Calu3 (cell line): ENCODE data around the gene ASCL2. TPM values are rescaled to one million over a fixed set of nuclear protein-coding genes. Genes with fewer than 3 reads are reported as not detected.

Source experiments
- BruUV-seq: library from RNA; stranded (reverse); fragments of 400-500 nt; replicated peaks from 2 replicates; lab custom pipeline; 2021; lab: Mats Ljungman, UMichigan
- CTCF ChIA-PET: fragments of 300-600 bp; sonication (Branson Sonifier 250); formaldehyde crosslinking; loops from one replicate; lab custom pipeline; 2022; ENCODE audit warnings: antibody characterized with exemption; lab: Charles Lee
- DNase-seq: peaks from one replicate; pipeline ENCODE4 v3.0.0; 2022
- H3K27ac Mint-ChIP-seq: one replicate; pipeline ENCODE4 v1.8.0; 2022; ENCODE audit warnings: mixed read lengths; ENCODE audit not compliant: unreplicated experiment
- H3K27me3 Mint-ChIP-seq: one replicate; pipeline ENCODE4 v1.8.0; 2022; ENCODE audit warnings: mixed read lengths; ENCODE audit not compliant: unreplicated experiment
- H3K36me3 Mint-ChIP-seq: one replicate; pipeline ENCODE4 v1.8.0; 2022; ENCODE audit warnings: mild to moderate bottlenecking, moderate library complexity, mixed read lengths; ENCODE audit not compliant: insufficient read depth, unreplicated experiment
- H3K4me1 Mint-ChIP-seq: one replicate; pipeline ENCODE4 v1.8.0; 2022; ENCODE audit warnings: mild to moderate bottlenecking, low read depth, mixed read lengths; ENCODE audit not compliant: unreplicated experiment
- H3K4me3 Mint-ChIP-seq: one replicate; pipeline ENCODE4 v1.8.0; 2022; ENCODE audit warnings: mild to moderate bottlenecking, low read depth, moderate library complexity, mixed read lengths; ENCODE audit not compliant: unreplicated experiment
- H3K9me3 Mint-ChIP-seq: one replicate; pipeline ENCODE4 v1.8.0; 2022; ENCODE audit warnings: low read depth, mixed read lengths; ENCODE audit not compliant: unreplicated experiment
- intact Hi-C: fragments of 100-400 bp; cut with micrococcal nuclease; formaldehyde crosslinking; loops from one replicate; pipeline ENCODE4 v1.10.0; 2022; ENCODE audit not compliant: unreplicated experiment
- total RNA-seq: library from RNA; stranded (reverse); gene quantifications from 2 replicates; pipeline ENCODE4 v1.2.3, GENCODE V29; 2022
- TF ChIP-seq, protein P1 (sequence below): fragments of 200-600 bp; IDR thresholded peaks from one replicate; pipeline ENCODE4 v1.8.0; 2022; ENCODE audit warnings: antibody characterized with exemption; ENCODE audit not compliant: unreplicated experiment

ASCL2 gene
- total RNA-seq, 1 experiment from 2014 or later, result not detected

DNA sequence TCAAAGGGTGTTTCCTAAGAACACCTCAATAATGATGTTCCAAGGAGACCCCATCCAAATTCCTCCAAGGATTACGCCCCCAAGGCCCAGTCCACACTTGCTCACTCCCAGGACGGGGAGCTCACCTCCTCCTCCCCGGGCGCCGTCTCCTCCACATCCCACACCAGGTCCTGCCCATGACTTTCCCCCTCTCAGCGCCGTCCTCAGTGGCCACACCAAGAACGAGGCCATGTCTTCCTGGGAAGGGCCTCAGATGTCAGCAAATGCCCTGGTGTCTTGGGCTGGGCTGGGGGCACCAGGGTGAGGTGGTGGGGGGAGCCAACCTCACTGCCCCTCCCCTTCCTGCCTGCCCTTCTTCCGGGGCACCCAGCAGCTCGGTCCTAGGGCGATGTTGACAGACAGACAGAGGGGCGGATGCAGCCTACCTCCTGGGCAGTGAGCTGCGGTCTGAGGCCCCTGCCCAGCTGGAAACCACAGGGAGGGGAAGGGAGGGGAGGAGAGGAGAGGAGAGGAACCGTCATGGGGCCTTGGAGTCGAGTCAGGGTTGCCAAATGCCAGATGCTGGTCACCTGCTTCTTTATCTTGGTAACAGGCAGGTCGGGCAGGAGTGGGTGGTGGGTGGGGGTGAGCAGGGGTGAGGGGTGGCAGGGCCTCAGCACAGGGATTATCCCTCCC is 31.4 kb upstream of the ASCL2 start, which contains the start of the genes C11orf21 and TSPAN32:
C11orf21 (minus strand) TSS at position 288 of the 675 bp plus-strand sequence; CDS start at position 178, 110 bp downstream.
TSPAN32 (plus strand) TSS at position 383 of the 675 bp plus-strand sequence; CDS start at position 520, 137 bp downstream.
- H3K27ac Mint-ChIP-seq, result no peak within 1 kb of the TSS
- no peak within 1 kb of the TSS for H3K4me3 Mint-ChIP-seq
- peaks cover 34% of the 10 kb centered on the region for H3K27me3 Mint-ChIP-seq
- no peaks in the 10 kb centered on the region for H3K36me3 Mint-ChIP-seq
- no peaks in the 10 kb centered on the region for H3K4me1 Mint-ChIP-seq
- no peak for DNase-seq
- TF ChIP-seq, protein P1, sequence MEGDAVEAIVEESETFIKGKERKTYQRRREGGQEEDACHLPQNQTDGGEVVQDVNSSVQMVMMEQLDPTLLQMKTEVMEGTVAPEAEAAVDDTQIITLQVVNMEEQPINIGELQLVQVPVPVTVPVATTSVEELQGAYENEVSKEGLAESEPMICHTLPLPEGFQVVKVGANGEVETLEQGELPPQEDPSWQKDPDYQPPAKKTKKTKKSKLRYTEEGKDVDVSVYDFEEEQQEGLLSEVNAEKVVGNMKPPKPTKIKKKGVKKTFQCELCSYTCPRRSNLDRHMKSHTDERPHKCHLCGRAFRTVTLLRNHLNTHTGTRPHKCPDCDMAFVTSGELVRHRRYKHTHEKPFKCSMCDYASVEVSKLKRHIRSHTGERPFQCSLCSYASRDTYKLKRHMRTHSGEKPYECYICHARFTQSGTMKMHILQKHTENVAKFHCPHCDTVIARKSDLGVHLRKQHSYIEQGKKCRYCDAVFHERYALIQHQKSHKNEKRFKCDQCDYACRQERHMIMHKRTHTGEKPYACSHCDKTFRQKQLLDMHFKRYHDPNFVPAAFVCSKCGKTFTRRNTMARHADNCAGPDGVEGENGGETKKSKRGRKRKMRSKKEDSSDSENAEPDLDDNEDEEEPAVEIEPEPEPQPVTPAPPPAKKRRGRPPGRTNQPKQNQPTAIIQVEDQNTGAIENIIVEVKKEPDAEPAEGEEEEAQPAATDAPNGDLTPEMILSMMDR, result no peak
- intact Hi-C loops, result no loop called here
- CTCF ChIA-PET, result interaction anchor here (0.6 to 1.3 kb wide), 5 partner anchors 78 to 279 kb away, joined by 3 to 12 read pairs (median 5); no protein-coding TSS in a partner anchor
- no peaks in the 10 kb centered on the region for H3K9me3 Mint-ChIP-seq
- BruUV-seq, result no TSS peak

DNA sequence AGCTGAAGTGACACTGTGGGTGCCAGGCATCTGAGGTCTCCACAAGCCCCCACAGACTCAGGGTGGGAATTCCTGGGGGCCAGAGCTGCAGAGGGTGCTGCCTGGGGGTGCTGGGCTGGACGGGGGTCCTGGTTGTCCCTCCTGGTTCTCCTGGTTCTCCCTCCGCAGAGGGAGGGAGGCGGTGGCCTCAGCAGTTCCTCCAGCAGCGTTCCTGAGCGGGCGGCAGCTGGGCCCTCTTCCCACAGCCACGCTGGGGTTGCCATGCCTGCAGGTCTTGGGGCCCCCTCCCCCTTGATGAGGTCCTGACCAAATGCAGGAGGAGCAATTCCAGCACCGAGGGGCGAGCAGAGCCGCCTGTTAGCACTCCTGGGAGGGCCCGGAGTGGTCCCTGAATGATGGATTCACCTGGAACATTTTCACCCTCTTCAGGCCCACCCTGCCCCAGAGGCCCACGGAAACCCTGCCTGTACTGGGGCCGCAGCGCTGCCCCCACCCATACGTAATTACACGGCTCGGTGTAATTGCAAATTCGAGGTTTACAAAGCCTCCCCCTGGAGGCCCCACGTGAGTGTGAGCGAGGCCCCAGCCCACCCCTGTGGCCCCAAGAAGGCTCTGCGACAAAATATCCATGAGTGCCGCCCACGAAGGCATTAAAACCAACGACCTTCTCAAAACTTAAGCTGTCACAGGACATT is 30.7 kb upstream of the ASCL2 start:
- Mint-ChIP-seq H3K27ac (no peak overlapping the region), H3K4me1 (no peaks in the 10 kb centered on the region), H3K4me3 (no peak overlapping the region), H3K27me3 (peaks cover 40% of the 10 kb centered on the region), H3K36me3 (no peaks in the 10 kb centered on the region), H3K9me3 (no peaks in the 10 kb centered on the region)
- no peak for DNase-seq
- CTCF ChIA-PET, result interaction anchor here (0.8 to 1.3 kb wide), 2 partner anchors 79 to 114 kb away, joined by 5 to 8 read pairs; no protein-coding TSS in a partner anchor
- intact Hi-C loops, result no loop called here
- TF ChIP-seq, protein P1, result no peak
- BruUV-seq, result no TSS peak

DNA sequence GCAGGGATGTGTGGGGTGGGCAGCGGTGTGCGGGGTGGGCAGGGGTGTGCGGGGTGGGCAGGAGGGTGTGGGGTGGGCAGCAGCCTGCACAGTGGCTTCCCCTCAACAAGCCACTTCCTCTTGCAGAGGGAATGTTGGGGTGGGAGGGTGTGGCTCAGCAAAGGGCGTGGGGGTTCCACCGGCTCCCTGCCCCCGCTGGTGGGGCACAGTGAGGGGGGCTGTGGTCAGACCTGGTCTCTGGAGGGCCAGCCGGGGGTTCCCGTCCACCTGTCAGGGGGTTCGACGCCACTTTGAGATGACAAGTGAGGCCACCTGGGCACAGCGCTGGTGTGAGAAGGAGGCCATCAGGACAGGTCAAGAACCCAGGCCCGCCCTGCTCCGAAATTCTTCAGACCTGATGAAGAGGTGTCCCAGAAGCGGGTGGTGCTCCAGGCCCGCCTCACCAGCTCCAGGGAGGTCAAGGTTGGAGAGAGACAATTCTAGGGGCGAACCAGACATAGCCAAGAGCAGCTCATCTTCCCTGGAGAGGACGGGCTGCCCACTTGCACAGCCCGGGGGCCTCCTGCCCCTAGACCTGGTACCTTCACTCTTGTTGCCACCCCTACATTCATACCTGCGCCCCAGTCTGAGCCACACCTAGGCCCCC is 30.0 kb upstream of the ASCL2 start:
- Mint-ChIP-seq H3K9me3 (no peaks in the 10 kb centered on the region), H3K36me3 (no peaks in the 10 kb centered on the region), H3K4me1 (no peaks in the 10 kb centered on the region), H3K27ac (no peak overlapping the region), H3K4me3 (no peak overlapping the region), H3K27me3 (peaks cover 44% of the 10 kb centered on the region)
- TF ChIP-seq, protein P1, result no peak
- BruUV-seq, result no TSS peak
- CTCF ChIA-PET, result no interaction called here
- intact Hi-C loops, result no loop called here
- no peak for DNase-seq

DNA sequence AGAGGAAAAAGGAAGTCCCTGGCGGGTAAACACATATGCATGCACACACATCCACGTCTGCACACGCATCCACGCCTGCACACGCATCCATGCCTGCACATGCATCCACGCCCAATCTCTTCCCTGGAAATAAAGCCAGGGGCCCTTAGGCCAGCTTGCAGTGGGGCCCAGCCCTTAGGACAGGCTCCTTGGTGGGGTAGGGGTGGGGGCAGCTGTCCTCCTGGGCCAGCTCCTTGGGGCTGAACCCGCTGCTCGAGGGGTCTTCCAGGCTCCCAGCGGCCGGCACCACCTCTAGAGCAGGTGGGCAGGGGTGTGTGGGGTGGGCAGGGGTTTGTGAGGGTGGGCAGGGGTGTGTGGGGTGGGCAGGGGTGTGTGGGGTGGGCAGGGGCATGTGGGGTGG is 29.4 kb upstream of the ASCL2 start:
- TF ChIP-seq, protein P1, result no peak
- BruUV-seq, result no TSS peak
- H3K9me3 Mint-ChIP-seq, result no peaks in the 10 kb centered on the region

More for the DNA sequence above, 29.4 kb upstream of the ASCL2 start:
- no peak for DNase-seq
- Mint-ChIP-seq H3K36me3 (no peaks in the 10 kb centered on the region), H3K27ac (no peak overlapping the region), H3K4me1 (no peaks in the 10 kb centered on the region), H3K4me3 (no peak overlapping the region), H3K27me3 (peaks cover 50% of the 10 kb centered on the region)
- CTCF ChIA-PET, result interaction anchor here (1.2 to 1.8 kb wide), 3 partner anchors 102 to 113 kb away, joined by 4 to 13 read pairs (median 9); no protein-coding TSS in a partner anchor
- intact Hi-C loops, result loop anchor here (1.0 kb wide), 1 partner anchor 102 kb away; no protein-coding TSS in a partner anchor
